GM19193 (cell line): ENCODE results near the gene POPDC2.

ENCODE experiments used
- POLR2A ChIP-seq: IDR thresholded peaks from 4 replicates; pipeline ENCODE4 v1.6.1; 2011; ENCODE audit not compliant: insufficient read depth, insufficient read length; ENCODE audit errors: extremely low read depth

Gene POPDC2

DNA sequence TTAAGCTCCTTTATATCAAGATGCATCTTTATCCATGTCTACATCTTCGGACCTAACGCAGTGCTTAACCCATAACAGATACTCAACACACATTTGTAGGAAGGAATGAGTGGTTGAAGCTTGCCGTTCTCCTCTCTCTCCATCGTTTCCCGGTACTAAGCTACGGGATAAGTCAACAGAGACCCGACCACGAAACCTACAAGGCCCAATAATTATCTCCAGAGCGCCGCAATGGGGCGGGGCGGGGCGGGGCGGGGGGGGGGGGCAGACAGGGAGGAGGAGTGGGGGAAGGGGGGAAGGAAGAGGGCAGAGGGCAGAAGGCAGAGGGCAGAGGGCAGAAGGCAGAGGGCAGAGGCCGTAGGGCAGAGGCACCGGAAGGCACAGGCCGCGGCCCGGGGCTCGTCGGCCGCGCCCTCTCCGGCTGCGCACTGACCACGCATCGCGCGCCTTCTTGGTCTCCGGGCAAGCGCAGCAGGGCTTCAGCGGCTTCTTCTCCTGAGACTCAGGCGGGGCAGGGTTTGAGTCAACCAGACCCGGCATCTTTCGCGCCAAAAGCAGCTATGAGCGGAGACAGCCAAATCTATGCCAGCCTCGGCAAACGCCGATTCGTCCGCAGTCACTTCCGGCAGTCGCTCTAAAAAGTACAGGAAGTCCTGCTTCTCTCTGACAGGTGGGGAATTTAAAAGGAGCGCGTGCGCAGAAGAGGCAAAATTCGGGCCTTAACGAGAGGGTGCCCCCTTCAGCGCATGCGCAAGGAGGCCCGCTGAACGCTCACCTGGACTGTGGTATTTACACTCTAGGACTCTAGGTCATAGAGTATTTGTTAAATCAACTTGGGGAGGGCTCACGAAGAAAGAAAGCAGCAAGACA lies 16.6 kb upstream of the POPDC2 start, which contains the start of gene COX17:
TSS of gene COX17 (minus strand) at position 636 of the 870 bp plus-strand sequence. CDS start at position 540, 96 bp downstream.
- TF ChIP-seq POLR2A: peak; percentile 83

DNA sequence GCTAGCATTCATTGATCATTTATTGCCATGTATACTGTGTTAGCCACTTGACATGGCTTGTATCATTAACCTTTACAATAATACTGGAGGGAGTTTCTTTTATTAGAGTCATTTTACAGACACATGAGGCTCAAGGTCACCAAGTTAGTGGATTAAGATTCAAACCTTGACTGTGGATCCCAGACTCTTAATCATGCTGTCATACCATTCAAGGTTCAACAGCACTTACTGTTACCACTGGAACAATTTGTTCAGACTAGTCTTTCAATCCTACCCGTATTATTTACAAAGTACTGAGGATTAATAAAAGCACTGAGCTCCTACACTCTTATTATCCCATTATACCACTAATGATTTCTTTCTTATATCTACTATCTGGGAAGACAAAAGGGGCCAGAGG lies 15.6 kb upstream of the POPDC2 start:
- no peak for TF ChIP-seq POLR2A

DNA sequence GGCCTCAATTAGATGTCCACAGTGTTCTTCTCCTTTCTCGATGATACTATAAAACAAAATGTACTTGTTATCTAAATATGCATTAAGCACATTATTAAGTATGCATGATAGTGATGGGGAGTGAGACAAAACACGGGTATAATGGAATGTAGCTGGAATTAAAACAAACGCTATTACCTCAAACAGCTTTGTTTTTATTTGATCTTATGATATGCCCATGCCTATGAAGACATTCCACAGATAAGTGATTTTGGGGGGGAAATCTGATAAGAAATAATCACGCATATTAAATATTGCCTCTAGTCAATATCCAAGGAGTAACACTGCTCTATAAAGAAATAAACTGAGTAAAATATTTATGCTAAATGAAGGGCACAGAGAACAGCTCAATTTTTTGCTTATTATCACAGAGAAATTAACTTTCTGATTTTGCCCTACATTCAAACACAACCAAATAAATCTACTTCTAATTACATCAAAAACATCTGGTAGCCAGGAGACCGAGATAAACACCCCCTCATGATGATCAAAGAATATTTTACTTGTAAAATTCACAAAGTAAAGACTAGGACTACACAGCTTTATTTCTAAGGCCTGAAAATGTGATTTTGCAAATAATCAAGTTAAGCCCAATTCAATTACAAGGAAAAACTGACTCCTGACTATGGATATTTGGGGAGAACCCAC lies 14.9 kb upstream of the POPDC2 start:
- TF ChIP-seq POLR2A: no peak

DNA sequence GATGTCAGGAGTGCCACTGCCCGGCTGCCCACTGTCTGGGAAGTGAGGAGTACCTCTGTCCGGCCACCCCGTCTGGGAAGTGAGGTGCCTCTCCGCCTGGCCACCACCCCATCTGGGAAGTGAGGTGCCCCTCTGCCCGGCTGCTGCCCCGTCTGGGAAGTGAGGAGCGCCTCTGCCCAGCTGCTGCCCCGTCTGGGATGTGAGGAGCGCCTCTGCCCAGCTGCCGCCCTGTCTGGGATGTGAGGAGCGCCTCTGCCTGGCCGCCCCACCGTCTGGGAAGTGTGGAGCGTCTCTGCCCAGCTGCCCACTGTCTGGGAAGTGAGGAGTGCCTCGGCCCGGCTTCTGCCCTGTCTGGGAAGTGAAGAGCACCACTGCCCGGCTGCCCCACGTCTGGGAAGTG lies 13.5 kb upstream of the POPDC2 start:
- TF ChIP-seq POLR2A: no peak

DNA sequence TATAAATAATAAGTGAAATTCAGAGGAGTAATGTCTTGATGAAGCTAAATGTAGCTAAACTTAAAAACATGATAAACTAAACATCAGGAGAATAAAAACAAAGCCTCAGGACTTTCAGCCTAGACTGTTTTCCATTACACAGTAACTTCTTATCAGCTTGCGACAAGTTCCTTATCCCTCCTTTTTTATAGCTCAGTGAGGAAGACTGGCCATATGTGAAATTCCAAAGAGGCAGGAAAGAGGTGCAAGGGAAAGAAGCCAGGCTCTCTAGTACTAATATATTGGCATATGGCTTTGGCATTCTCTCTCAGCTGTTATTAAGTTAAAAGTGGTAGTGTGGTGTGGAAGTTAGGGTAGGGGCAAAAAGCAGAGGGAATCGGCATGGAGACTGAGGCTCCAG lies 12.4 kb upstream of the POPDC2 start:
- no peak for TF ChIP-seq POLR2A

DNA sequence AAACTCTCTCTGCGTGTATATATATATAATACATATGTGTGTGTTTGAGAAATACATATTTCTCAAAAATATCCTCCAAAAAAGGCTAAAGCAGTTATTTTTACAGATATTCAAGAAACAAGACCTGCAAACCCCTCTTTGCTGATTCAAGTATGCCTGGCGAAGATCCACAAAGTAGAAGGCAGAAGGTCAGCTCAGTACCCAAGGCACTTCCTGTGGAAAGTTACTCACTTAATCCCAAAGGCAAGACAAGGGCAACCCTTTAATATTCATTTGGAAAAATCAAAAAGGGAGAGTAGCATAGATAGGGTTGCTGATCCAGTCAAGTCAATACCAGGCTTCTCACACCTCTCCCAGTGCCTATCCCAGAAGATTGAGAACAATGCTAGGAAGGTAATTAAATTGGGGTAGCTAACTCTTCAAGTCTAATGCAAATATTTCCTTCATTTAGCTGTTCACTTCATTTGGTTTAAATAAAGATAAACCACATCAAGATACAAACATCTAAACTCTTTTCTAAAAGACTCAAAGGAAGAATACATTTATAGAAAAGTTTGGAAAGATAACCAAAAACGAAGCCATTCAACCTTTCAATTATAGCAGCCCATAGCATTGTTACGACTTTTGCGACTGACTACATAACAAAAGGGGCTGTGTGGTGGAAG lies 9.6 kb upstream of the POPDC2 start:
- no peak for TF ChIP-seq POLR2A

DNA sequence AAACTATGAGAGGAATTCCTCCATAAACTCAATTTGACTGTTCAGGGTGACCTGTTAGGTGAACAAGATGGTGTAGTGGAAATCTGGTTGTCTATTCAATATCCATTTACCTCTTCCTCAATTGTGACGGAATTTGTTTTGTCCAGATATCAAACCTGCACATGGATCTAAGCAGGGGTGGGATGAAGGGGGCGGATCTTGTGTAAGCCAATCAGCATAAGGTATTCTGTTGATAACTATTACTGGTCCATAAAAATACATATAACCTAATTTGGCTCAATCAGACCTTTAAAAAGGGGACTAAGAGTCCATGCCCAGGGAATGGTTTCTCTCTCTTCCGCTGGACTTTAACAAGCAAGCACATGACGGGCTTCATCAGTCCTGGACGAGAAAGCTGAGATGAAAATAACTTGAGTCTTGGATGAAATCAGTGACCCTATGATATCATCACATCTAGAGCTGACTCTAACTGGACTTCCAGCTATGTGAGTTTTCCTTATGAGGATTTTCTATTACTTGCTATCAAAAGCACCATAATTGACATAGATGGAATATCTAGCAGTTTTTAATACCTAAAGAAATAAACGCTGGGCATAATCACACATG lies 5.7 kb upstream of the POPDC2 start:
- no peak for TF ChIP-seq POLR2A

DNA sequence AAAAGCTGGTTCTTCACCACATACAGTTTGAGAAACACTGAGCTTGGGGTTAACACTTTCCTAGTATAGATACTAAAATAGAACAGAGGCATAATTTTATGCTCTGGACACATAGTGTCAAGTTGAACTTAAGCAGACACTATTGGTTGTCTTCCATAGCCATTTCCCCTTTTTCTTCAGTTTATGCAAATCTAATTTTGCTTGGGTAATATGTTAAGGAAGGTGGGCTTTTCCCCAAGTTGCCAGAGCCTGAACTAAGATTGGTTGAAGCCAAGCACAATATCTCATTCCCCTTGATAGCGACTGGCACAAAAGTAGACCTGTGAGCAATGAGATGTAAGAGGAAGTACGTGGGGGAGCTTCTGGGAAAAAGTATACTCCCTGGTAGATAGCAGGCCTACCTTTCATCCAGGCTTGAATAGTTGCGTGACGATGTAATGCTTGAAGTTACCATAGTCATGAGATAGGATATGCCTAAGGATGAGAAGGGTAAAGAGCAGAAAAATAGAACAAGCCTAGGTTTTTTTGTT lies 4.5 kb upstream of the POPDC2 start:
- TF ChIP-seq POLR2A: no peak

DNA sequence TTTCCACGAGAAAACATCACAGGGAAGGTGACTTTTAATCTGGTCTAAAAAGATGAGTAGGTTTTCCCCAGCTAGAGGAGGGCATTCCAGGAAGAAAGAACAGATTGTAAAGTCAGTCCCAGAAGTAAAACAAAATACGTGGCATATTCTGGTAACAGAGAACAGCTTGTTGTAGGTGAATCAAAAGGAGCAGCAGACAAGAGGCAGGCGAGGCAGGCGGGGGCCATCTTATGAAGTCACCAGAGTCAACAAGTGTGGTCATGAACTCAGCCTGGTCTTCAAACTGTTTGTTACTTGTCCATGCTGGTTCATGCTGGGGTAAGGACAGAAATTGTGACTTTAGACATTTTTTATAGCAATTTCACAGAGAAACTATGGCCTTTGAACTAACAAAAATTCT lies 4.0 kb upstream of the POPDC2 start:
- no peak for TF ChIP-seq POLR2A

DNA sequence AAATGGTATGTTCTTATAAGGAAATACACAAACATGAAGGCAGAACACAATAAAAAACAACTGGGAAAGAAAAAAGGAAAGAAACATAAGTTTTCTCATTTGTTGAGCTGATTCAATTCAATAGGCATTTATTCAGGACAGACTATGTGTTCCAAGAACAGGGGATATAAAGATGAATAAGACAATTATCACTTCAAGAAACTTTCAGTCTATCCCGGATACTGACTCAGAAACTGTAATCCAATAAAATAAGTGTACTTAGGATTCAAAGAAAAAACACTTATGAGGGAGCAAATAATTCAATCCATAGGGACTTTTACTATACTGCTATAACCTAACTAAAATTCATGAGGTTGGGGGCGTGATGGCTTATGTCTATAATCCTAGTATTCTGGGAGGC lies 3.5 kb upstream of the POPDC2 start:
- no peak for TF ChIP-seq POLR2A

DNA sequence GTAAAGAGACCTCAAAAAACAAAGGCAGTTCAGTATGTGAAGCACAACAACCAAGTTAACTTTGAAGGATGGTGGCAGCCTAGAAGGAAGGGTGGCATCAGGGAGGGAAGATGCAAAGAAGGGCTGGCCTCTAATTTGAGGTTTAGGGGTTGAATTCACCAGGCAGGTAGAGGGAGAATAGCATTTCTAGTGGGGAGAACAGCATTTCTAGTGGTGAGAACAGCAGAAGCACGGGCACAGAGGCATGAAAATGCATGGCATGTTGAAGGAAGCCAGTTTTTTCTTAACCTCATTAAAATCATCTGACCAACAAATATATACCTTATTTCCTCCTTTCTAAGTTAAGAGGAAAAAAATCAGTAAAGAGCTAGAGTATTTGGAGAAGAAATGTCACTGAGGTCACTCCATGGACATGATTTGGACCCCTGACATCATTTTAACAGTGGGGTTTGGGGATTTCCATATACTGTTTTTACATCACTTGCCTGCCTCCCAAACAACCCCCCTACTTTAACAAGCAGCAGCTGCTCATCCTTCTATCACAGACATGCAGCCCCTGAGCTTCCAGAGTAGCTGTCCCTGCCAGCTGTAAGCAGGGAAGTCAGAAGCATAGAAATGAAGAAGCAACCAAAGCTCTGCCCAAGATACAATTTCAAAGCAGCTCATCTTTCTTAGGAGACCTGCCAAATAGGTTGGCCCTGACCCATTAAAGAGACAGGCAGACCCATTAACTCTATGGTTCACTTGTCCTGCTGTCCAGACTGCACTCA lies 2.4 kb upstream of the POPDC2 start:
- no peak for TF ChIP-seq POLR2A

DNA sequence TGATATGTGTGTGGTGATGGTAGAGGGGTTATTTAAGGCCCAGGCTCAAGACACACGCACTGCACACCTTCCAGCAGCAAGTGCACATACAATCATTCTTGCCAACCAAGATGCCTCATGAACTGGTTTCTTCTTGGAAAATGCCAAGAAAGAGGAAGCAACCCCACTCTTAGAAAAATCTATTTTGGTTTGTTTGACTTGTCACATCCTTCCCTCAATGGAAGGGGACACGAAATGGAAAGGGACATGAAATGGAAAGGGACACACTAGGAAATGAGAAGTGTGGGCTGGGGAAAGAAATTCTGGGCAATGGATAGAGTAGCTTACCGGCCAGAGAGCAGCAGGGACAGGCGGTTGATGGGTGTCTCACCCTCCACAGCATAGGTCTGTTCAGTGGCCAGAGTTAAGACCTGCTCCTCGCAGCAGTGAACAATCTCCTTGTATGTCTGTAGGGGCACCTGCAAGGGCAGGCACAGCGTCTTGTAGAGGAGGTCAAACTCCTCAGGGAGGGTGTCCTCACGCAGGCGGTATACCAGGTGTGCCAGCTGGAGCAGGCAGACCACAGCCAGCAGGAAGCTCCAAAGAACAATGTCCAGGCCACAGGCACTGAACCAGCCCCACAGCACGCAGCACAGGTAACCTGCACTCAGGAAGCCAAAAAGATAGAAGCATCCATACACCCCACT lies 640 bp downstream of the POPDC2 start:
- TF ChIP-seq POLR2A: no peak

DNA sequence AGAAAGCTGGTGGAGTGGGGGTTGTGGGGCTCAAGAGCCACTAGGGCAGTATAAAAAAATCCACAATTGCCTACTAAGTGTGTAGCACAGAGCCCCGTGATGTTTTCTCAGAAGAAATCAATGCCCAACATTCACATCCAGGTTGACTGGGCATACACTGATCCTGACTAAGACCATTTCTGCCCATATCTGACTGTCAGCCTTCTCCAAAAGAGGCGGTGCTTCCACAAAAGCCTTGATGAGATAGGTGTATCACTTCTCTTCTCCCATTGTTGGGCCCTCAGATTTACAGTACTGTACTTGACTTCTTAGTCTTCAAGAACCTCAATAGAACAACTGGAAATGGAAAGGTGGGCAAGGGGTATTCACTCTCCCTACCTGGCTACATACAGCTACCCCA lies 1.4 kb downstream of the POPDC2 start:
- TF ChIP-seq POLR2A: no peak
